B cell (primary cell): ENCODE results near the gene SLC7A6.

Experiments used
- CTCF ChIP-seq: fragments of 200-600 bp; IDR thresholded peaks from one replicate; pipeline ENCODE4 v1.8.0; 2022; ENCODE audit warnings: antibody characterized with exemption, mild to moderate bottlenecking
- EZH2 ChIP-seq: IDR thresholded peaks from 2 replicates; pipeline ENCODE4 v1.6.1; 2012; ENCODE audit warnings: borderline replicate concordance, low read depth, mild to moderate bottlenecking, moderate library complexity, low read length; ENCODE audit not compliant: insufficient read depth, poor library complexity, severe bottlenecking

DNA sequence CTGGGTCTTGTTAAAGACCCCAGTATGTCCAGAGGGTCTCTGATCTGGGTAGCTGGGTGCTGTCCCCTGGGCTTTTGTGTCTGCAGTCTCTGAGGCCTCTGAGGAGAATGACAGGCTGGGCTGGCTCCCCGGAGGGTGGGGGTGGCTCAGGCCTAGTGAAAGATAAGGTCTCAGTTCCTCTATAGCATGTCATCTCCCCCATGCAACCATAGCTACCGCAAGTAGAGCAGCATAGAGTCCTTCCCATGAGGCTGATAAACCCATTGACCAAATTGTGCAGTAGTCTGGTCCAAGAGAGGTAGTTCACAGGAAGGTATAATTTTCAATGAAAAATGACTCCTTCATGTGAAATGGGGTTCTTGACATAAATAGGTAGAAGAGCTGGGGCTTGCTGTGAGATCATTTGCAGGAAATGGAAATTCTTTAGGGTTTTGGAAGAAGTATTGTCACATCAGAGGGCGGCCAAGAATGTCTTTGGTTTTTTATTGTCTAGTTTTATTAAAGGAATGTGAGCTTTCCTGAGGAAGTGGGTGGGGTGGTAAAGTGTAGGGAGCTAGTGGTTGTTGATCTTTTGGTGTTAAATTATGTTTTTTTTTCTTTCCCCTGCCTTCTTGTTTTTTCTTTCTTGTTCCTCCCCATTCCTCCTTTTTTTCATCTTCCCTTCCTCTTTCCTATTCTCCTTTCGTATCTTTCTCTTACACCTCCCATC is 25.4 kb downstream of the SLC7A6 start:
- no peak for TF ChIP-seq CTCF
- no peak for TF ChIP-seq EZH2
